ENCODE data around the gene TFPT. TPM values are rescaled to one million over a fixed set of nuclear protein-coding genes. Genes with fewer than 3 reads are reported as not detected.
A peak's percentile ranks its signal among the peaks of the same experiment; 100 is the strongest.

TFPT gene
- total and polyA plus RNA-seq, 9 donors, result 2.4 to 18.3 (median 12.8) TPM

DNA sequence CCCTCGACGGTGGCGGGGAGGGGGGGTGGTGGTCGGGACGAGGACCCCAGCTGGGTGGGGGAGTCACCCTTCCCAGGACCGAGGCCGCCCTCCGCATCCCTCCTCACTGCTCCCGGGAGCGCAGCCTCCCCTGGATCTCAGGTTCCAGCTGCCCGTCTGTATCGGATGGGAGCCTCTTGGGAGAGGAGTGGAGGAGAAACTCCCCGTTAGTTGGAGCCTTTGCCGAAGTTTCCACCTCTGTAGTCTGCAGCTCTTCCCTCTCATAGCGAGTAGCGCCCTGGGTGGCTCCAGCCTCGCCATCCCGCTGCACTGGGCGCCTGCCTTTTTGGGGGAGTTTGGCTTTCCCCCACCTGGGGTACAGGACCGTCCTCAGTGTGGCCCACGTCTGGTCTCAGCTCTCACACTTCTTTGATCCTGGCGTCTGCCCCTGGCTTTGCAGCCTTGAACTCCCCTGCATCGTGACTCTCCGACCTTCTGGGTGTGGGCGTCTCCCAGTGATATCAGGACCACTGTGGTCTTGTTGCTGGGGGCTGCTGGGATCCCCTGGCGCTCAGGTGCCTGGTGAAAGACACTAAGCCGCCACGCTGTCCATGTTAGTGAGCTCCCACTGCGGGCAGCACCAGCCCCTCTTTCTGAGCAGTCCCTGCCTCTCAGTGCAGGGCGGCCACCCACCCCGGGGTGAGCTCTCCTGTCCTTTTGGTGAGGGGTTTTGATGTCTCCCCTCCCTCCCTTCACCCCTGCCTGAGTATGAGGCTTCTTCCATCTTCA, 23.2 kb upstream of the TFPT start:
- H3K4me3 ChIP-seq, result peak overlapping the region; percentile 100
- DNase-seq, result no peak
- H3K27me3 ChIP-seq, result no peaks in the 10 kb centered on the region
- intact Hi-C loops (cut with DNase I), result no loop called here
- peaks cover 4% of the 10 kb centered on the region for H3K4me1 ChIP-seq (ENCODE audit: insufficient read depth)
- 10 to 12% (median 10%) methylated on average over 29 to 31 of the region's 31 CpGs for WGBS, 3 donors
- no peaks in the 10 kb centered on the region for H3K36me3 ChIP-seq
- no peaks in the 10 kb centered on the region for H3K9me3 ChIP-seq
- peak overlapping the region in 1 of 2 donors; percentile 77 for H3K27ac ChIP-seq
- TF ChIP-seq, protein P1, sequence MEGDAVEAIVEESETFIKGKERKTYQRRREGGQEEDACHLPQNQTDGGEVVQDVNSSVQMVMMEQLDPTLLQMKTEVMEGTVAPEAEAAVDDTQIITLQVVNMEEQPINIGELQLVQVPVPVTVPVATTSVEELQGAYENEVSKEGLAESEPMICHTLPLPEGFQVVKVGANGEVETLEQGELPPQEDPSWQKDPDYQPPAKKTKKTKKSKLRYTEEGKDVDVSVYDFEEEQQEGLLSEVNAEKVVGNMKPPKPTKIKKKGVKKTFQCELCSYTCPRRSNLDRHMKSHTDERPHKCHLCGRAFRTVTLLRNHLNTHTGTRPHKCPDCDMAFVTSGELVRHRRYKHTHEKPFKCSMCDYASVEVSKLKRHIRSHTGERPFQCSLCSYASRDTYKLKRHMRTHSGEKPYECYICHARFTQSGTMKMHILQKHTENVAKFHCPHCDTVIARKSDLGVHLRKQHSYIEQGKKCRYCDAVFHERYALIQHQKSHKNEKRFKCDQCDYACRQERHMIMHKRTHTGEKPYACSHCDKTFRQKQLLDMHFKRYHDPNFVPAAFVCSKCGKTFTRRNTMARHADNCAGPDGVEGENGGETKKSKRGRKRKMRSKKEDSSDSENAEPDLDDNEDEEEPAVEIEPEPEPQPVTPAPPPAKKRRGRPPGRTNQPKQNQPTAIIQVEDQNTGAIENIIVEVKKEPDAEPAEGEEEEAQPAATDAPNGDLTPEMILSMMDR (IDR thresholded peaks at IDR 0.05), result no peak
- no peak for TF ChIP-seq POLR2A (IDR thresholded peaks at IDR 0.05)
- TF ChIP-seq EP300 (IDR thresholded peaks at IDR 0.05), result no peak

DNA sequence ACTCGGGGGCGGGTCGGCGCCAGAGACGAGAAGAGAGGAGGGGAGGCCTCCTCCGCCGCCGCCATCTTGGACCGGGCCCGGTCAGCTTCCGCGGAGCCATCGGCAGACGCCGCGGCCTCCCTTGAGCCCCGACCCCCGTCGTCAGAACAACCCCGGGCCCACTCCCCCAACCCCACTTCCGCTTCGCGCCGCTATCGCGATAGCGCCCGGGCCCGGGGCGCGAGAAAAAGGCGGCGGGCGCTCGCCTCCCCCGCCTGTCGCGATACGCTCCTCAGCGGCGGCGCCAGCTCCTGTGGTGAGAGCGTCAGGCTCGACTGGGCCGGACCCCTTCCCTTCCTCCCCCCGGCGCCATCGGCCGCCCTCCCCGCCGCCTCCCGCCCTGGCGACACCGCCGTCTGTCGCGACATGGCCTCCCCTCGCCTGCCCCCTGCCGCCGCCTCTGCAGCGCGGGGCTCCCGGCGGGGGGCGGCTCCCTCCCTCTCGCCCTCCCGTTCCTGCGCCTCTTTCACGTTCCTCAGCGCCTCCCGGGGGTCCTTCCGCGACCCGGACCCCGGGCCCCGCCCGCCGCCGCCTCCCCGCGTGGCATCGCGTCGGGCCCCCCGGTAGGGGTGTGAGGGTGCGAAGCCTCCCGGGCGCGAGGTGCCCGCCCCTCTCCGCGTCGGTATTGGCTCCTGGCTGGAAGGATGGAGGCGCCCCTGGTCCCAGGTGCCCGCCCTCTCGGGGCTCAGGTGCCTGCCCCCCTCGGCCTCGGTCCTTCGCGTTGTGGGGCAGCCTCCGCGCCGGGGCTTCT, 22.4 kb upstream of the TFPT start, which contains the start of gene CNOT3:
TSS of gene CNOT3 (plus strand) at position 64 of the 790 bp plus-strand sequence. CDS start 5,217 bp downstream, outside the sequence.
- H3K36me3 ChIP-seq, result no peaks in the 10 kb centered on the region
- H3K27ac ChIP-seq, result peak within 1 kb of the TSS; percentile 77 to 87
- peak within 1 kb of the TSS; percentile 100 for H3K4me3 ChIP-seq
- H3K27me3 ChIP-seq, result no peaks in the 10 kb centered on the region
- WGBS, 3 donors, result 0 to 1% (median 1%) methylated on average over 20 to 102 of the region's 103 CpGs
- no peaks in the 10 kb centered on the region for H3K9me3 ChIP-seq
- peaks cover 4% of the 10 kb centered on the region for H3K4me1 ChIP-seq (ENCODE audit: insufficient read depth)
- intact Hi-C loops (cut with DNase I), result no loop called here
- TF ChIP-seq POLR2A (IDR thresholded peaks at IDR 0.05) (peak; percentile 81), EP300 (IDR thresholded peaks at IDR 0.05) (no peak)
- peak in 3 of 5 donors; percentile 62 to 67 (median 66) for DNase-seq

DNA sequence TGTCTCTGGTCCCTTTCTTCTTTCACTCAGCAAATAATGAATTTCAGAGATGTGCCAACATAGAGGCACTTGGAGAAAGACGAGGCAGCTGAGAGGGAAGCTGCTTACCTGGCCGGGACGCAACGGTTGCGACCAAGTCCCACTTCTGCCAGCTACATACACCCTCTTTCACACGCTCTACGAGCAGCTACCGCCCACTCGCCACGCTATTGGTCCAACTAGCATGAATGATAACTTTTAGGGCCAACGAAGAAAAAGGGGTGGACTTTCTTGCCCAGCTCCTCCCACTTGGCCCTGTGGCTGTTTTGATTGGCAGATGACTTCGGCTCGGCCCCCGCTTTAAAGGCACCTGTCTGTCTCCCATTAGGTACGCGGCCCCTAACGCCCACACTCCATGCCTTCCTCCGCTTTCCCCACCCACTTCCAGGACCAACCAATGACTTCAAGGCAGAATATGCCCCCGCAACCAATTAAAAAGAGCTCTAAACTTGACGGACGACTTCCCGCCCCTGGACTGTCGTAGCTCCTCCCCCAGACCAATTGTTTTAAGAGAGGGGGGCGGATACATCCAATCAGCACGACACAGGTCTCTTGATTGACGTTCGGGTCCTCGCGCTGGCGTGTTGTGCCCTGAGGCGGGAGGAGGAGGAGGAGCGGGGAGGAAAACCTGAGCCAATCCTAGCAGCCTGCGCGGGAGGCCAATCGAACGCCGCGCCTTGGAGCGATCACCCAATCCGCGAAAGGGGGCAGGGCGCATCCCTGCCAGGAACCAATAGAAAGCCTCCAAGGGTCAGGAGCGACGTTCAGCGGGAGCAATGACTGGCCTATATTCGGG, 21.6 kb upstream of the TFPT start:
- Histone ChIP-seq H3K27ac (peak overlapping the region; percentile 77 to 87), H3K4me1 (ENCODE audit: insufficient read depth) (peaks cover 4% of the 10 kb centered on the region), H3K4me3 (peak overlapping the region; percentile 100), H3K36me3 (no peaks in the 10 kb centered on the region), H3K27me3 (no peaks in the 10 kb centered on the region), H3K9me3 (no peaks in the 10 kb centered on the region)
- intact Hi-C loops (cut with DNase I), result no loop called here
- 0% methylated on average over 46 of the region's 46 CpGs for WGBS, 3 donors
- peak; percentile 99 for DNase-seq
- TF ChIP-seq POLR2A (IDR thresholded peaks at IDR 0.05) (no peak), EP300 (IDR thresholded peaks at IDR 0.05) (peak; percentile 9)
- TF ChIP-seq, protein P1 (IDR thresholded peaks at IDR 0.05), result no peak

DNA sequence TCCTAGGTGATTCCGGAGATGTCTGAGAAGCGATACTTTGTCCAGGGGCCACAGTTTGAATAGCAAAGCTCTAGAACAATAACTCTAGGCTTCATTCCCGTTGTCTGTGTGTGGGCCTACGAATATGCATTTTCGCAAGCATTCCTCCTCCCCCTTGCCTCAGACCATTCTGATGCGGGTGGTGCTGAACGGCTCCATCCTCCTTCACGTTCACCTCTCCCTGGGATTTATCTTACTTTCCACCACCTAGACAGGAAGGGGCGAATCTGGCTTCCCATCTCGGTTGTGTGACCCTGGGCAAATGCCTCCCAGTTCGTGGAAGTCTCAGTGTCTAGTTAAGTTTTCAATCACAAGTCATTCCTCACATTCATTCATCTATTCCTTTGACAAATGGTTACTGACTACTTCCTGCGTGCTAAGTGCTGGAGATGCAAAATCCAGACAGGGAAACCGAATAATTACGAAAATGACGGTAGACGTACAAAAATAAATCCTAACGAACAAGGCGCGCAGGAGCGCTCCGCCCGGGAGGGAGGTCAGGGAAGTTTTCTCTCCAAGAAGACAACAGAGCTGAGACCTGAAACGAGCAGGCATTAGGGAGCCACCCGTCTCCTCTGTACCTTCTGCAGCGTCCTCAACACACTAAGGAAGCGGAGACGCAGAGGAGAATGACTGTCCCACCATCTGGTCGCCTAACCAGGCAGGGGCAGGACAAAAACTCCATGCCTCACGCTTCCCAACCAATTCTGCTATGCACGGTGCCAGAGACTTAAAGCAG, 20.8 kb upstream of the TFPT start:
- TF ChIP-seq EP300 (IDR thresholded peaks at IDR 0.05) (no peak), POLR2A (IDR thresholded peaks at IDR 0.05) (no peak)
- TF ChIP-seq, protein P1 (IDR thresholded peaks at IDR 0.05), result no peak
- Histone ChIP-seq H3K36me3 (no peaks in the 10 kb centered on the region), H3K4me3 (peak overlapping the region; percentile 34), H3K27ac (no peak overlapping the region), H3K9me3 (no peaks in the 10 kb centered on the region), H3K4me1 (ENCODE audit: insufficient read depth) (peaks cover 4% of the 10 kb centered on the region), H3K27me3 (no peaks in the 10 kb centered on the region)
- 3 to 4% (median 4%) methylated on average over 30 of the region's 30 CpGs for WGBS, 3 donors
- no peak for DNase-seq
- intact Hi-C loops (cut with DNase I), result no loop called here

Measured in ovary (tissue), 9 donors.